Adrenal gland (tissue), 12 donors: Measurements from ENCODE around the gene EYS. TPM values are rescaled to one million over a fixed set of nuclear protein-coding genes. Genes with fewer than 3 reads are reported as not detected.

Source experiments
- DNase-seq, 7 donors: peaks; one replicate each; pipeline ENCODE4 v3.0.0-alpha.2; 2019 to 2020
- H3K27ac ChIP-seq, 5 donors: fragments of 200-600 bp; sonication (generic) in 4 of 5; 1 replicate in 3 of 5; 2 replicates in 2 of 5; pipeline versions ENCODE4 v1.5.1 to v1.8.0; 2016 to 2020; ENCODE audit warnings: mild to moderate bottlenecking in 1 of 5
- H3K27me3 ChIP-seq: fragments of 200-600 bp; 2 replicates; pipeline ENCODE4 v1.8.0; 2021
- H3K36me3 ChIP-seq, 2 donors: fragments of 200-600 bp; replicated peaks in 1 of 2; 1 replicate in 1 of 2; 2 replicates in 1 of 2; pipeline versions ENCODE4 v1.5.1 to v1.8.0; 2018 to 2022
- H3K4me1 ChIP-seq, 2 donors: fragments of 200-600 bp; replicated peaks in 1 of 2; 1 replicate in 1 of 2; 2 replicates in 1 of 2; pipeline versions ENCODE4 v1.5.1 to v1.8.0; 2018 to 2021
- H3K4me3 ChIP-seq, 4 donors: fragments of 200-600 bp; sonication (generic) in 3 of 4; one replicate each; pipeline ENCODE4 v1.5.1; 2016 to 2018
- H3K9me3 ChIP-seq, 3 donors: fragments of 200-600 bp; sonication (generic) in 1 of 3; replicated peaks in 1 of 3; 1 replicate in 2 of 3; 2 replicates in 1 of 3; pipeline versions ENCODE4 v1.5.1 to v1.8.0; 2016 to 2021
- CTCF ChIP-seq, 6 experiments: fragments of 450-650 bp in 4 of 6; fragments of 200-600 bp in 2 of 6; sonication (generic) in 1 of 6; IDR thresholded peaks; 1 replicate in 5 of 6; 2 replicates in 1 of 6; pipeline versions ENCODE4 v1.5.1 to v1.8.0; 2016 to 2021; ENCODE audit warnings: antibody characterized with exemption in 6 of 6, mild to moderate bottlenecking in 2 of 6, moderate library complexity in 1 of 6
- POLR2A ChIP-seq, 2 donors: fragments of 450-650 bp; IDR thresholded peaks; one replicate each; pipeline ENCODE4 v1.6.1; 2017; ENCODE audit warnings: antibody characterized with exemption in 2 of 2, mild to moderate bottlenecking in 2 of 2, moderate library complexity in 1 of 2
- WGBS, 4 donors: extraction: QIAGEN DNeasy Blood & Tissue Kit in 2 of 4; methylation state at CpG; one replicate each; pipeline versions ENCODE4 v1.1.5 to v1.1.7; 2013 to 2017; 5-methylcytosine and 5-hydroxymethylcytosine counted together
- intact Hi-C, 2 donors: fragments of 100-400 bp; cut with DNase I; formaldehyde crosslinking; loops; one replicate each; pipeline versions ENCODE4 v1.14.1 to v1.15.0; 2022 to 2023
- polyA plus RNA-seq, 3 donors: library from polyadenylated mRNA; stranded (reverse); fragments of 200-250 nt in 2 of 3; fragments of 350-450 nt in 1 of 3; fragmentation: Illumina TruSeq in 1 of 3; extraction: RNeasy Lipid Tissue Mini Kit (QIAGEN cat#74804) in 1 of 3; gene quantifications; one replicate each; pipeline ENCODE4 v1.2.3, GENCODE V29; 2013 to 2014
- total RNA-seq, 9 donors: library from RNA; depleted of rRNA in 4 of 9; stranded (reverse); fragments of >200 nt in 4 of 9; fragments of 120-200 nt in 1 of 9; fragmentation: NEBNext Ultra II Directional in 1 of 9; extraction: Animal tissue kit (Norgen Biotek cat#: 25700) in 1 of 9; gene quantifications; one replicate each; pipeline versions ENCODE4 v1.1.0 to v1.2.4, GENCODE V29; 2013 to 2023
- donor health status: healthy with polysubstance abuse.
- donor health status: Bipolar disorder and iron deficiency.
- donor health status: DM: yes; HTN: yes; CAD: no.
- donor health status: DM: no; HTN: no; CAD: no.
- donor health status: DM: no; HTN: no; CAD: no.
- donor health status: DM: yes; HTN: yes; CAD: no.

The EYS gene
- total and polyA plus RNA-seq, 12 donors = 0.03 to 3.1 (median 0.18) TPM; not detected in 7

GRCh38 chr6:64860203-64860602 lies 846.8 kb downstream of the EYS start:
- Histone ChIP-seq H3K27ac (no peak overlapping the region), H3K9me3 (no peaks in the 10 kb centered on the region), H3K27me3 (no peaks in the 10 kb centered on the region), H3K4me1 (no peaks in the 10 kb centered on the region), H3K4me3 (no peak overlapping the region), H3K36me3 (no peaks in the 10 kb centered on the region)
- DNase-seq = no peak
- intact Hi-C loops = no loop called here
- 81 to 100% (median 92%) methylated on average over 1 to 2 of the region's 2 CpGs for WGBS, 4 donors
- TF ChIP-seq POLR2A (IDR thresholded peaks at IDR 0.05) (no peak), CTCF (IDR thresholded peaks at IDR 0.05) (no peak)

- DNase-seq = no peak
- Histone ChIP-seq H3K4me3 (no peak overlapping the region), H3K27me3 (no peaks in the 10 kb centered on the region), H3K4me1 (no peaks in the 10 kb centered on the region), H3K36me3 (no peaks in the 10 kb centered on the region), H3K27ac (no peak overlapping the region), H3K9me3 (no peaks in the 10 kb centered on the region)
- intact Hi-C loops = no loop called here
- TF ChIP-seq CTCF (IDR thresholded peaks at IDR 0.05) = no peak
- TF ChIP-seq POLR2A (IDR thresholded peaks at IDR 0.05) = no peak
- WGBS, 4 donors = 68 to 86% (median 78%) methylated on average over 1 of the region's 1 CpG
These were observed 856.9 kb downstream of the EYS start for GRCh38 chr6:64850121-64850520.

- WGBS, 4 donors = 79 to 87% (median 83%) methylated on average over 4 of the region's 4 CpGs
- Histone ChIP-seq H3K27ac (no peak overlapping the region), H3K4me3 (no peak overlapping the region), H3K9me3 (no peaks in the 10 kb centered on the region), H3K4me1 (no peaks in the 10 kb centered on the region), H3K36me3 (no peaks in the 10 kb centered on the region), H3K27me3 (no peaks in the 10 kb centered on the region)
- no peak for DNase-seq
- no peak for TF ChIP-seq POLR2A (IDR thresholded peaks at IDR 0.05)
- intact Hi-C loops = no loop called here
These were observed 858.6 kb downstream of the EYS start for GRCh38 chr6:64848467-64848866.

GRCh38 chr6:64847396-64847795 lies 859.6 kb downstream of the EYS start:
- Histone ChIP-seq H3K27ac (no peak overlapping the region), H3K4me1 (no peaks in the 10 kb centered on the region), H3K27me3 (no peaks in the 10 kb centered on the region), H3K4me3 (no peak overlapping the region), H3K36me3 (no peaks in the 10 kb centered on the region), H3K9me3 (no peaks in the 10 kb centered on the region)
- DNase-seq = no peak
- WGBS, 4 donors = 64 to 88% (median 80%) methylated on average over 1 of the region's 1 CpG
- TF ChIP-seq CTCF (IDR thresholded peaks at IDR 0.05) (no peak), POLR2A (IDR thresholded peaks at IDR 0.05) (no peak)
- intact Hi-C loops = no loop called here

- DNase-seq = no peak
- no peak overlapping the region for H3K4me3 ChIP-seq
- no peaks in the 10 kb centered on the region for H3K36me3 ChIP-seq
- no peaks in the 10 kb centered on the region for H3K9me3 ChIP-seq
- no peak overlapping the region for H3K27ac ChIP-seq
- TF ChIP-seq CTCF (IDR thresholded peaks at IDR 0.05) (peak in 1 of 6 experiments; percentile 14), POLR2A (IDR thresholded peaks at IDR 0.05) (no peak)
- intact Hi-C loops = no loop called here
- no peaks in the 10 kb centered on the region for H3K4me1 ChIP-seq
- no peaks in the 10 kb centered on the region for H3K27me3 ChIP-seq
These were observed 868.3 kb downstream of the EYS start for GRCh38 chr6:64838726-64839125.
